Measurements from ENCODE around the gene SCIN.

Gene SCIN

GRCh38 chr7:12567015-12567414 lies 3.5 kb upstream of the SCIN start:
- TF ChIP-seq, protein P1, sequence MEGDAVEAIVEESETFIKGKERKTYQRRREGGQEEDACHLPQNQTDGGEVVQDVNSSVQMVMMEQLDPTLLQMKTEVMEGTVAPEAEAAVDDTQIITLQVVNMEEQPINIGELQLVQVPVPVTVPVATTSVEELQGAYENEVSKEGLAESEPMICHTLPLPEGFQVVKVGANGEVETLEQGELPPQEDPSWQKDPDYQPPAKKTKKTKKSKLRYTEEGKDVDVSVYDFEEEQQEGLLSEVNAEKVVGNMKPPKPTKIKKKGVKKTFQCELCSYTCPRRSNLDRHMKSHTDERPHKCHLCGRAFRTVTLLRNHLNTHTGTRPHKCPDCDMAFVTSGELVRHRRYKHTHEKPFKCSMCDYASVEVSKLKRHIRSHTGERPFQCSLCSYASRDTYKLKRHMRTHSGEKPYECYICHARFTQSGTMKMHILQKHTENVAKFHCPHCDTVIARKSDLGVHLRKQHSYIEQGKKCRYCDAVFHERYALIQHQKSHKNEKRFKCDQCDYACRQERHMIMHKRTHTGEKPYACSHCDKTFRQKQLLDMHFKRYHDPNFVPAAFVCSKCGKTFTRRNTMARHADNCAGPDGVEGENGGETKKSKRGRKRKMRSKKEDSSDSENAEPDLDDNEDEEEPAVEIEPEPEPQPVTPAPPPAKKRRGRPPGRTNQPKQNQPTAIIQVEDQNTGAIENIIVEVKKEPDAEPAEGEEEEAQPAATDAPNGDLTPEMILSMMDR (IDR thresholded peaks at IDR 0.05; ENCODE audit: low read depth, low read length, missing control alignments), result no peak
- DNase-seq (ENCODE audit: low read depth), result no peak
- in situ Hi-C loops (cut with HindIII; ENCODE audit: low sequenced_read_pairs), result no loop called here
- H3K4me3 ChIP-seq (ENCODE audit: low read depth, low read length), result no peak overlapping the region

DNA sequence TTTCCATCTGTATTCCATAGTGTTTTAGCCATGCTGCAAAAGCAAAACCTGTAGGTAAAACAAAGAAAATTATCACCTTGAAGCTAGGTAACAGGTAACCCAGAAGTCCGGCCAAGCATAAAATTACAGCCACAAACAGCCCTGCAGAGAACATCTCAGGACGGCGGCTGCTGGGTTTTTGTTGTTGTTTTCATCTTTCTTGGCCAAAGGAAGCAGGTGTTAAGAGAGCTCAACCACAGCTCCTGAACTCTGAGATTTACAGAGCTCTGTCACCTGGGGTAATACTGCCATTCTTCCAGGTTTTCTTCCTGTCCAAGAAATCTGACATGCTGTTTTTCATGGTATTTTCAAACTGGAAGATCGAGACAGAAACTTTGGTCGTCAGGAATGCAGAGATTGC lies 847 bp upstream of the SCIN start:
- TF ChIP-seq, protein P1 (IDR thresholded peaks at IDR 0.05; ENCODE audit: low read depth, low read length, missing control alignments), result no peak
- in situ Hi-C loops (cut with HindIII; ENCODE audit: low sequenced_read_pairs), result no loop called here
- no peak overlapping the region for H3K4me3 ChIP-seq (ENCODE audit: low read depth, low read length)
- DNase-seq (ENCODE audit: low read depth), result no peak

DNA sequence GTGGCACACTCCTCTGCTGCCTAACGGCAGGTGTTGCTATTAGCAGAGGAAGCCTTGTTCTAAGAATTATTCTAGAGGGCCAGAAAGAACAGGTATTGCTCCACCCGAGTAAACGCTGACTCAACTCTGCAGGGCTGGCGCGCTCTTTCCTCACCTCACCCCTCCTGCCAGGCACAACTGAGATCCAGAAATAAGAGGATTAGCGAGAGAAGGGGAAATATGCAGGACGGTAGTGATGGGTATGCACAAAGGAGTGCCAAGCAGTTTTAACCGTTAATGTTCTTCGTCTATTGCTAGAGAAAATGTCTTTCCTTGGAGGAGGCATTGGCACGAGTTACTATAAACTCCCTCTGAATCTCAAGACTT lies 369 bp upstream of the SCIN start:
- TF ChIP-seq, protein P1 (IDR thresholded peaks at IDR 0.05; ENCODE audit: low read depth, low read length, missing control alignments), result no peak
- DNase-seq (ENCODE audit: low read depth), result no peak
- H3K4me3 ChIP-seq (ENCODE audit: low read depth, low read length), result peak overlapping the region; percentile 51
- in situ Hi-C loops (cut with HindIII; ENCODE audit: low sequenced_read_pairs), result no loop called here

- no peak for DNase-seq (ENCODE audit: low read depth)
- no peak overlapping the region for H3K4me3 ChIP-seq (ENCODE audit: low read depth, low read length)
- TF ChIP-seq, protein P1 (IDR thresholded peaks at IDR 0.05; ENCODE audit: low read depth, low read length, missing control alignments), result no peak
- in situ Hi-C loops (cut with HindIII; ENCODE audit: low sequenced_read_pairs), result no loop called here
Measured at GRCh38 chr7:12571691-12572090, 1.2 kb downstream of the SCIN start.

DNA sequence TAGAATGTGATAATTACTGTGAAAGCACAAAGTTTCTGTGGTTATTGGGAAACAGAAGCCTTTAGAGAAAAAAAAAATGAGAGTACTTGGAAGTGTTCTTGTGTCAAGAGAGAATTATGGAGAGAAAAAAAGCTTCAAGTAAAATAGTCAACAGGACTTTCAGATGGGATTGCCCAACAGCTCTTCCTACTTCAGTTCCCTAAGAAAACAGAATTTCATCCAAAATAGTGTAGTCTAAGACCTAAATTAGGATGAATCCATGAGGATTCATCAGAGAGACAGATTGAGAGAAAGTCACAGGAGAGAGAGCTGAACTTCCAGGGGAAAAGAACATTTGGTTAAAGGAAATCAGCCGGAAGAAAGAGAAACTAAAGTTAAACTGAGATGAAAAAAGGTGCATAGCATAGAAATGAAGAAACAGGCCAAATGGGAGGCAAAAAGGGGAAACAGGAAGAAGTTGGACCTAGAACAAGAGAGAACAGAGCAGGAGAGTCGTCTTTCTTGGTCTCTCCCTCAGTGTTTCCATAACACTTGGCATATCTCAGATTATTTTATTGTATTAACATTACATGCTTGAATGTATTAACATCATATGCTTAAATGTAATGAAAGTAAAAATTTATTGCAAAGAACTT lies 2.5 kb downstream of the SCIN start:
- H3K4me3 ChIP-seq (ENCODE audit: low read depth, low read length), result no peak overlapping the region
- in situ Hi-C loops (cut with HindIII; ENCODE audit: low sequenced_read_pairs), result no loop called here
- DNase-seq (ENCODE audit: low read depth), result no peak
- TF ChIP-seq, protein P1 (IDR thresholded peaks at IDR 0.05; ENCODE audit: low read depth, low read length, missing control alignments), result no peak

DNA sequence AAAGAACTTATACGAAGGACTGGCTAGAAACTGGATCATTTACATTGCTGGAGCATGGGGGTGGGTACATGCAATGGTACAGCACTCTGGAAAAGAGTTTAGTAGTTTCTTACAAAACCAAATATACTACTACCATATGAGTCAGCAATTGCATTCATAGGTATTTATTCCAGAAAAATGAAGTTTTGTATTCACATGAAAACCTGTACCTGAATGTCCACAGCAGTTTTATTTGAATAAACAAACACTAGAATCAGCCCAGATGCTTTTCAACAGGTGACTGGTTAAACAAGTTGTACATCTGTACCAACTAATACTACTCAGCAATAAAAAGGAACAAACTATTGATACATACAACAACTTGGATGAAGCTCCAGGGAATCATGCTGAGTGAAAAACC lies 3.4 kb downstream of the SCIN start:
- in situ Hi-C loops (cut with HindIII; ENCODE audit: low sequenced_read_pairs), result no loop called here
- DNase-seq (ENCODE audit: low read depth), result no peak
- TF ChIP-seq, protein P1 (IDR thresholded peaks at IDR 0.05; ENCODE audit: low read depth, low read length, missing control alignments), result no peak
- H3K4me3 ChIP-seq (ENCODE audit: low read depth, low read length), result no peak overlapping the region

All from astrocyte of the cerebellum (primary cell).